GM12801 (cell line): Measurements from ENCODE around the gene MED26.

Source experiments
- CTCF ChIP-seq: IDR thresholded peaks from one replicate; pipeline ENCODE4 v1.5.1; 2011; ENCODE audit warnings: control low read depth; ENCODE audit not compliant: insufficient read length; ENCODE audit errors: extremely low read depth

The MED26 gene

GRCh38 chr19:16668176-16668575, 40.2 kb upstream of the MED26 start:
- no peak for TF ChIP-seq CTCF

GRCh38 chr19:16661480-16662034, 33.6 kb upstream of the MED26 start:
- no peak for TF ChIP-seq CTCF

- no peak for TF ChIP-seq CTCF
Measured at GRCh38 chr19:16660763-16661479, 32.9 kb upstream of the MED26 start, which contains the start of gene TMEM38A. Gene TMEM38A, plus strand, starts transcription at chr19:16661139. Its CDS starts 79 bp downstream, at chr19:16661218.

GRCh38 chr19:16659832-16660708, 32.1 kb upstream of the MED26 start, which contains the start of gene SMIM7:
Gene SMIM7, minus strand, starts transcription at chr19:16660144. Its CDS starts 34 bp downstream, at chr19:16660110.
- no peak for TF ChIP-seq CTCF

GRCh38 chr19:16659464-16659831, 31.4 kb upstream of the MED26 start:
- TF ChIP-seq CTCF: no peak

- TF ChIP-seq CTCF: no peak
Measured at GRCh38 chr19:16657384-16657783, 29.4 kb upstream of the MED26 start.

- no peak for TF ChIP-seq CTCF
Measured at GRCh38 chr19:16655727-16656126, 27.7 kb upstream of the MED26 start.
